Activated effector memory CD4-positive, alpha-beta T cell treated with Interleukin-2 at 50 U/mL for 16 hours (primary cell): ENCODE results near the gene AP1AR.
"Not testable (repeated sequence)": the region's sequence is repeated elsewhere in the genome, so short reads cannot be mapped to it uniquely, and the experiment has no call there.

Experiments
- DNase-seq: peaks from one replicate; pipeline ENCODE4 v3.0.0-alpha.2; 2020

AP1AR gene

GRCh38 chr4:112279025-112279881 lies 47.7 kb downstream of the AP1AR start:
- no peak for DNase-seq

- no peak for DNase-seq
Measured at GRCh38 chr4:112279882-112280315, 48.3 kb downstream of the AP1AR start.

GRCh38 chr4:112280386-112281056 lies 48.9 kb downstream of the AP1AR start:
- no peak for DNase-seq

DNA sequence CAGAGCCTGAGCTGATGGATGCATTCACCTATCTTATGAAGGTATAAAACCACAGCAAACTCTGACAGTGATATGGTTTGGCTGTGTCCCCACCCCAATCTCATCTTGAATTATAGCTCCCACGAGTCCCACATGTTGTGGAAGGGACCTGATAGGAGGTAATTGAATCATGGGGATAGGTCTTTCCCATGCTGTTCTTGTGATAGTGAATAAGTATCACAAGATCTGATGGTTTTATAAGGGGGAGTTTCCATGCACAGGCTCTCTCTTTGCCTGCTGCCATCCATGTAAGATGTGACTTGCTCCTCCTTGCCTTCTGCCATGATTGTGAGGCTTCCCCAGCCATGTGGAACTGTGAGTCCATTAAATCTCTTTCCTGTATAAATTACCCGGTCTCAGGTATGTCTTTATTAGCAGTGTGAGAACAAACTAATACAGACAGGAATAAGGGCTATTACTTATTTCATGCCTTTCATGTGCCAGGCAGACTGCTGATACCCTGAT lies 50.4 kb downstream of the AP1AR start:
- not testable (repeated sequence) for DNase-seq

DNA sequence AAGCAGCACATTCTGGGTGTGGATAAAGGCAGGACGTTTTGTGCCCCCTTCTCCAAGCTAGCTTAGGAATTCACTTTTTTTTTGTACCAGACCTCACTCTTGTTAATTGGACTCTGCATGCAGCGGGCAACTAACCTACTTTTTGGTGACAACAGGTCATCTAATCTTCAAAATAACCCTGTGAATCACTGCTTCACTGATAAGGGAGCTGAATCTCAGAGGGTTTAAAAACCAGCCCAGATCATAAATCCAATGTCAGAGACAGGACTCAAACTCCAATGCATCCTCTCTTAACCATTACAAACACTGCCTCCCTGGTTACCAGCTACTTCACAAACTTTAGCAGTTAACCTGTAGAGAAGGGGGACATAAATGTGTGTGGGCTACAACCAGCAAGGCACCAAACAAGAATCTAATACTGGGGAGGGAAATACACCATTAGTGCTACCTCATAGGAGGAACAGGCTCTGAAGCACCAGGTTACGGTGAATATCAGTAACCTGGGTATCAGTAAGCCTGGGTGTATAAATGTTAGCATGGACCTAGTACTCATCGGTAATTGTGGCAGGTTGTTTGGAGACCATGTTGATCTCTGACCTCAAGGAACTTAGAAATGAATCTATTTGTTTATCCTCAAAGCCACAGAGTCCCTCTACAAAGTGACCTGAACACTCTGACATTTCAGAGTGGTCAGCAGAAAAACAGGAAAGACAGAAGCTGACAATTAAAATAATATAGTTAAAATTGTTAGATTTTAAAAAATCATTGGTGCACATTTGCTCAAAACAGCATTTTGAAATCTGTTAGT lies 51.5 kb downstream of the AP1AR start:
- no peak for DNase-seq

DNA sequence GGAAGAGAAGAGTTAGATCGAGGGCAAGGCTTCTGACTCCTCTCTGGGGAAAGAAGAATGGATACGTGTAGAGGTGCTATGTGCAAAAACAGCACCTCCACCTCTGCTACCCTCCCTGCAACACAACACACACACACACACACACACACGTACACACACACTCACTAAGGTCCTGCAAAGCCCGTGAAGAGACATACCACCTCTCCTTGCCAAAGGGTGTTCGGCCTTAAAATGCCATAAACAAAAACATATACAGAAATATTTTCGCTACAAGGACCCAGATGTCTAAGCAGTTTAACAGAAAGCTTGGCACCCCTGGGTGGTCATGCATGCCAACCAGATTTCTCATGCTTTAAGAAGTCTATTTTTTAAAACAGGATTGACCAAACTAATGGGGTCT lies 52.6 kb downstream of the AP1AR start:
- DNase-seq: no peak

- no peak for DNase-seq
Measured at GRCh38 chr4:112284662-112285411, 53.2 kb downstream of the AP1AR start.

- no peak for DNase-seq
Measured at GRCh38 chr4:112287258-112287989, 55.8 kb downstream of the AP1AR start.

DNA sequence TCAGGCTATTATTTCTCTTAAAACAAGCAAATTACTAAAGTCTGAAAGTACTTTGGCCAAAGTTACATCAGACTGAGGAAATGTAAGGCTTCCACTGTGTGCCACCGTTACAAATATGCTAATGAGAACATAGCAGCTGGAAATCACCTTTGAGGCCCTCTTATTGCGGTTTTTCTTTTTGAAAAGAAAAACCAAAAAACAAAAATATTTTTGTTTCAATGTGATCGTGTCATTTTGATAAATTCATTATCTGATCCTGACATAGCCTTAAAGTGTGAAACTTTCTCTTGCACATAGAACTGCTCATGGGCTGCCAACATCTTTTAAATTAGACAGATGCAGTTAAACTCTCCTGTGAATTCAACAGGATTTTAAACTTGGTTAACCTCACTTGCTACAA lies 56.9 kb downstream of the AP1AR start:
- DNase-seq: no peak

DNA sequence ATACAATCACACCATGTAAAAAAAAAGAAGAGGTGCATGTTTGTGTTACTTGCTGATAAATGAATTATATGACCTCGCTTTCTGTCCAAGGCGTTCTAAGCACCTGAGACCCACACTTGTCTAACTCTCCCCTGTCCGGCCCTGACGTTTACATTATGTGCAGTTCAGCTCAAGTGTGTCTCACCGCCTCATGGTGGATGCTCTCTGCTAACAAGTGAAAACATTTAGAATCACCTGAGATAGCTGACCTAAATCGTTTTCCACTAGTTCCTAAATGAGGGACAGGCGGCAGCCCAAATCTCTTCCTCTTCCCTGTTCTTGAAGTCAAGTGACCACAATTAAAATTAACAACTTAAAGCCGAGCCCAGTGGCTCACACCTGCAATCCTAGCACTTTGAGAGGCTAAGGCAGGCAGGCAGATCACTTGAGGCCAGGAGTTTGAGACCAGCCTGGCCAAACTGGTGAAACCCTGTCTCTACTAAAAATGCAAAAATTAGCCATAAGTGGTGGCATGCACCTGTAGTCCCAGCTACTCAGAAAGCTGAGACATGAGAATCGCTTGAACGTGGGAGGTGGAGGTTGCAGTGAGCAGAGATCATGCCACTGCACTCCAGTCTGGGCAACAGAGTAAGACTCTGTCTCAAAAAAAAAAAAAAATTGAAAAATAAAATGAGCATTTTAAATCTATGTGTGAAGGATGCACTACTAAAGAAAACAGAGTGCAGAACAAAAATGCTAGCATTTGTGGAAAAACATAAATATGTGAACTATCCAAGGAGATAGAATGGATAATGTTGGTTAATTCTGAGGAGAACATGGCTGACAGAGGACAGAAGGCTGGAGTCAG lies 58.0 kb downstream of the AP1AR start:
- DNase-seq: no peak

DNA sequence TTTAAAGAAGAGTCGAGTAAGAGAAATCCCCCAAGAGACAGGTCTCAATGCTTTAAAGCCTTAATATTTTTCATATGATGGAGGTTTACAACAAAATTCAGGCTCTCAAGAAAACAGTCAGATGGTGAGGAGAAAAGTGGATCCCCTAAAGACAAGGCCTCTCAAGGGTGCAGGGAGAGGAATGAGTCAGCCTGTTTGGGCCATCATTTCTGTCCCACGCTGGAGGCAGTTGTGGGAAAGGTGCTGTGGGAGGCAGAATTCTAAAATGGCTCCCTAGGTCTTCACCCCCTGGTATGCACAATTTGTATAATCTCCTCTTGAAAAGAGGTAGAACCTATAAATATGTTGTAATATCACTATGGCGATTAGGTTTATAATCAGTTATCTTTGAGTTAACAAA lies 58.8 kb downstream of the AP1AR start:
- DNase-seq: no peak

DNA sequence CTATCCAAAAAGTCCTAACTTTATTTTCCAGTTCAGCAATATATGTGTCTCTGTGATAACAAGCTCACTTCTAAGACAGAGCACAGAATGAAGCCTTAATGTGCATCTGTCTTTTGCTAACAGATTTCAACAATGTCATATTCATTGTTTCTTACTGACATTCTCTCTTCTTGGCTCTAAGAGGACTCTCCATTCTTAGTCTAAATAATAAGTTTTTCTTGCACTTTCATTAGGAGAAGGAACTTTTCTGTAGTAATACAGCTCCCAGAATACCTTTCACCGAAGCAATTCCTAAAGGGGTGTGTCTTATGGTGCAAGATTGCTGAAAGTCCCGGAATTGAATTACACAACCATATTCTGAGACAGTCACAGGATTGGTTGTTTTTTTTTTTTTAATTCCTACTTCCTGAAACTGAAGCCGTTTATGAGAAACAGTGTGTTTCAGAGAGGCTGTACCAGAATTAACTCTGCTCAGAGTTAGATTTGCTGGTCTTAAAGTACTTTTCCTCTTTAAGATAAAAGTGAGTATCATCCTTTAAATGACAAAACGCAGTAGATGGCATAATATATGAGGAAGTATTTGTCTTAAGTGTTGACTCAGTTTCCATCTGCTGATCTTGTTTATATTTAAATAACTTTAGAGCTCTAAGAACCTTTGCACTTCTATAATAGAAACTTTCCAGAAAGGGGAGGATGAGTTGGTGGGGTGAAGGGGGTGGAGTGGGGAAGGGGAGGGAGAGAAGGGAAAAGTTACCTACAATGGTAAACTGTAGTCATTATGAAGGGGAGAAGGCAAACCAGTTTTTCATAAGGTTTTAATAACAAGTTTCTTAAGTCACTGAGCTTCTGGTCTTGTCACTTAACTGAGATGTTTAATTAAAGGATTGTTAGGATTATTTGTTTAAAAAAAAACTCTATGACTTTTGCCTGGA lies 65.6 kb downstream of the AP1AR start, which contains the start of gene ALPK1:
Gene ALPK1, plus strand, starts transcription at position 421 of the 932 bp plus-strand sequence.
- no peak for DNase-seq

GRCh38 chr4:112299721-112300120 lies 68.1 kb downstream of the AP1AR start:
- DNase-seq: no peak

DNA sequence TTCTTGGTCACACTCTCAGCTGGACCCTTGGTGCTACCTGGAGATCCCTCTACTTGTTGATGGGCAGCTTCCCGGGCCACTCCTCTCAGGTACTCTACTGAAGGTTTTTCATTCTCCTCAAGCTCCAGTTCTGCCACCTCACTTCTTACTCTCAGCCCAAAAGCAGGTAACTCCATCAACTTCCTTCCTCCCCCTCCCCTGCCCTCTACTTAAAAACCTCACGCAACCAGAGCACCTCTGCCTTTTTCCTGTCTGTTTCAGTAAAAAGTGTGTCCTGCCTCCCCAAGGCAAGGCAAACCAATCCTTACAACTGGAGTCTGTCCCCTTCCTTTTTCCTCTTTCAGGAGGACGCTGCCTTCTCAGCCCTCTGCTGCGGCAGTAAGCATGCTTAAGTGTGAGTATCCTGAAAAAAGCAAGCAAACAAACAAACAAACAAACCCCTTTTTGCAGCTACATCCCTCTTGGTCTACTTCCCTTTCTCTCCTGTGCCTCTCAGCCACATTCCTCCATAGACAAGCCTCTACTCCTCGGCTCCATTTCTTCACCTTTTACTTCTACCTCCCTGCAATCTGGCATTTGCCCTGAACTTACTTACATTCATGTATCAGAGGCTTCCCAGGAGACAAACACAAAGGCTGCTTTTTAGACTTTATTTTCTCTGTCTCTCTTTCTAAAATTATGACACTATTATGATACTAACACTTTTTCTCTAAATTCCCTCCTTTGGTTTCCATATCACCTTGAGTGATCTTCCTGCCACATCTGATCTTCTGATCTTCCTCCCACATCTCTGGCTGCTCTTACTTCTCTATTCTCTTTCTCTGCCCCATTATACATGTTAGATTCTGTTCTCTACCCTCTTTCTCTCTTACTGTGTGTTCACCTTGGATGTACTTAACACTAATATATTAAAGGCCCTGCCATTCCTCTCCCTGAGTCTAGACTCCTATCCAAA lies 71.0 kb downstream of the AP1AR start:
- no peak for DNase-seq

DNA sequence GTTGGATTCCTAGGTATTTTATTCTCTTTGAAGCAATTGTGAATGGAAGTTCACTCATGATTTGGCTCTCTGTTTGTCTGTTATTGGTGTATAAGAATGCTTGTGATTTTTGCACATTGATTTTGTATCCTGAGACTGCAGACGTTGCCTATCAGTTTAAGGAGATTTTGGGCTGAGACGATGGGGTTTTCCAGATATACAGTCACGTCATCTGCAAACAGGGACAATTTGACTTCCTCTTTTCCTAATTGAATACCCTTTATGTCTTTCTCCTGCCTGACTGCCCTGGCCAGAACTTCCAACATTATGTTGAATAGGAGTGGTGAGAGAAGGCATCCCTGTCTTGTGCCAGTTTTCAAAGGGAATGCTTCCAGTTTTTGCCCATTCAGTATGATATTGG lies 73.9 kb downstream of the AP1AR start:
- DNase-seq: not testable (repeated sequence)

DNA sequence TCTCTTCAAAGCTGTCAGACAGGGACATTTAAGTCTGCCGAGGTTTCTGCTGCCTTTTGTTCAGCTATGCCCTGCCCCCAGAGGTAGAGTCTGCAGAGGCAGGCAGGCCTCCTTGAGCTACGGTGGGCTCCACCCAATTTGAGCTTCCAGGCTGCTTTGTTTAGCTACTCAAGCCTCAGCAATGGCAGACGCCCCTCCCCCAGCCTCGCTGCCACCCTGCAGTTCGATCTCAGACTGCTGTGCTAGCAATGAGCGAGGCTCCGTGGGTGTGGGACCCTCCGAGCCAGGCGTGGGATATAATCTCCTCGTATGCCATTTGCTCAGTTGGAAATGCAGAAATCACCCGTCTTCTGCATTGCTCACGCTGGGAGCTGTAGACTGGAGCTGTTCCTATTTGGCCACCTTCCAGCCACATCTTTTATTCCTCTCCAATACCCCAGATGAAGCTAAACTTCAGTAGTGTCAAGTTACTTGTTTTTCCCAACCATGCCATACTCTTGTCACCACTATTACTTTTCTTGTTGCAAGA lies 77.7 kb downstream of the AP1AR start:
- peak; percentile 27 for DNase-seq

GRCh38 chr4:112311516-112311915 lies 79.9 kb downstream of the AP1AR start:
- no peak for DNase-seq
